OCI-LY1 (cell line): Measurements from ENCODE around the gene CYSRT1.
A peak's percentile ranks its signal among the peaks of the same experiment; 100 is the strongest.

Experiments used
- H2AFZ ChIP-seq: fragments of 200-600 bp; sonication (generic), shearing (Covaris generic); 2 replicates; pipeline ENCODE4 v1.6.0; 2014; ENCODE audit warnings: antibody characterized with exemption, mild to moderate bottlenecking, low read length
- H3F3A ChIP-seq: fragments of 200-600 bp; sonication (generic), shearing (Covaris generic); 2 replicates; pipeline ENCODE4 v1.6.0; 2014; ENCODE audit warnings: mild to moderate bottlenecking, antibody characterized with exemption, low read length, moderate library complexity; ENCODE audit not compliant: insufficient read depth
- H3K27ac ChIP-seq: fragments of 200-600 bp; sonication (generic); 2 replicates; pipeline ENCODE4 v1.5.1; 2014; ENCODE audit warnings: low read length, mixed run types, mild to moderate bottlenecking, low read depth; ENCODE audit not compliant: poor library complexity, severe bottlenecking
- H3K27me3 ChIP-seq: fragments of 200-600 bp; sonication (generic); 2 replicates; pipeline ENCODE4 v1.6.0; 2014; ENCODE audit warnings: antibody characterized with exemption, mild to moderate bottlenecking, low read length, moderate library complexity; ENCODE audit not compliant: insufficient read depth
- H3K36me3 ChIP-seq: fragments of 200-600 bp; sonication (generic); 2 replicates; pipeline ENCODE4 v1.6.1; 2014; ENCODE audit warnings: mild to moderate bottlenecking, antibody characterized with exemption, low read length, moderate library complexity, mixed read lengths; ENCODE audit not compliant: insufficient read depth
- H3K4me1 ChIP-seq: fragments of 200-600 bp; sonication (generic); 2 replicates; pipeline ENCODE4 v1.5.1; 2014; ENCODE audit warnings: mild to moderate bottlenecking, low read length, moderate library complexity; ENCODE audit not compliant: insufficient read depth, severe bottlenecking
- H3K4me2 ChIP-seq: fragments of 200-600 bp; sonication (generic), shearing (Covaris generic); 2 replicates; pipeline ENCODE4 v1.6.1; 2014; ENCODE audit warnings: low read length
- H3K4me3 ChIP-seq: fragments of 200-600 bp; sonication (generic); 2 replicates; pipeline ENCODE4 v1.5.1; 2014; ENCODE audit warnings: low read length, low read depth, mild to moderate bottlenecking, mixed read lengths; ENCODE audit not compliant: poor library complexity, severe bottlenecking
- H3K79me2 ChIP-seq: fragments of 200-600 bp; shearing (Covaris generic); 2 replicates; pipeline ENCODE4 v1.6.1; 2016; ENCODE audit warnings: mixed run types, low read length, mixed read lengths; ENCODE audit not compliant: insufficient read depth
- H3K9ac ChIP-seq: fragments of 200-600 bp; sonication (generic), shearing (Covaris generic); 2 replicates; pipeline ENCODE4 v1.6.1; 2014; ENCODE audit warnings: mild to moderate bottlenecking, low read length, mixed read lengths
- H3K9me2 ChIP-seq: fragments of 200-600 bp; sonication (generic), shearing (Covaris generic); 2 replicates; pipeline ENCODE4 v1.6.1; 2014; ENCODE audit warnings: low read depth, mild to moderate bottlenecking, low read length, mixed read lengths
- H3K9me3 ChIP-seq: fragments of 200-600 bp; shearing (Covaris generic); 2 replicates; pipeline ENCODE4 v1.6.1; 2014; ENCODE audit warnings: low read length, mixed read lengths
- H4K20me1 ChIP-seq: fragments of 200-600 bp; sonication (generic), shearing (Covaris generic); 2 replicates; pipeline ENCODE4 v1.6.0; 2016; ENCODE audit warnings: mild to moderate bottlenecking, low read length; ENCODE audit not compliant: insufficient read depth
- CTCF ChIP-seq: fragments of 200-600 bp; sonication (generic), shearing (Covaris generic); IDR thresholded peaks from 2 replicates; pipeline ENCODE4 v1.5.1; 2017; ENCODE audit warnings: mild to moderate bottlenecking, antibody characterized with exemption, low read length, moderate library complexity, mixed read lengths
- EZH2 ChIP-seq: fragments of 200-600 bp; sonication (generic), shearing (Covaris generic); IDR thresholded peaks from 2 replicates; pipeline ENCODE4 v1.8.0; 2017; ENCODE audit warnings: borderline replicate concordance, mixed run types, mild to moderate bottlenecking, antibody characterized with exemption, low read length, moderate library complexity, mixed read lengths

The CYSRT1 gene

GRCh38 chr9:137254624-137255447, 29.9 kb downstream of the CYSRT1 start, which contains the start of gene NELFB:
NELFB (plus strand) TSS chr9:137255327.
- Histone ChIP-seq H3K27me3 (no peaks in the 10 kb centered on the region; the same call in 1 of the 2 replicates), H2AFZ (0 out of 2 replicates have a peak within 1 kb of the TSS, but pooled peaks have one; percentile 22), H3K9me2 (no peaks in the 10 kb centered on the region), H3K27ac (no peak within 1 kb of the TSS), H3K9ac (peak within 1 kb of the TSS; percentile 89), H3F3A (no peaks in the 10 kb centered on the region), H3K79me2 (no peaks in the 10 kb centered on the region), H3K4me2 (peak within 1 kb of the TSS; percentile 88), H3K36me3 (peaks cover 10% of the 10 kb centered on the region), H3K4me1 (peaks cover 46% of the 10 kb centered on the region), H3K4me3 (peak within 1 kb of the TSS; percentile 90), H4K20me1 (no peaks in the 10 kb centered on the region), H3K9me3 (no peaks in the 10 kb centered on the region)
- no peak for TF ChIP-seq CTCF
- no peak for TF ChIP-seq EZH2

- H3K27me3 ChIP-seq = no peaks in the 10 kb centered on the region; the same call in 1 of the 2 replicates
- no peak overlapping the region for H3K27ac ChIP-seq
- peaks cover 10% of the 10 kb centered on the region for H3K36me3 ChIP-seq
- H3K4me2 ChIP-seq = peak overlapping the region; percentile 88
- no peak for TF ChIP-seq EZH2
- H3K4me3 ChIP-seq = peak overlapping the region; percentile 90
- peaks cover 46% of the 10 kb centered on the region for H3K4me1 ChIP-seq
- H3K9me2 ChIP-seq = no peaks in the 10 kb centered on the region
- H2AFZ ChIP-seq = no peak overlapping the region
- no peaks in the 10 kb centered on the region for H4K20me1 ChIP-seq
- no peaks in the 10 kb centered on the region for H3F3A ChIP-seq
- peak overlapping the region; percentile 89 for H3K9ac ChIP-seq
- no peaks in the 10 kb centered on the region for H3K79me2 ChIP-seq
- no peaks in the 10 kb centered on the region for H3K9me3 ChIP-seq
Observed at GRCh38 chr9:137255448-137256114, 30.6 kb downstream of the CYSRT1 start.

- Histone ChIP-seq H3K27me3 (no peaks in the 10 kb centered on the region; the same call in 1 of the 2 replicates), H3K4me3 (peak overlapping the region; percentile 90), H3F3A (no peaks in the 10 kb centered on the region), H3K27ac (no peak overlapping the region), H4K20me1 (no peaks in the 10 kb centered on the region), H3K36me3 (peaks cover 10% of the 10 kb centered on the region), H3K79me2 (no peaks in the 10 kb centered on the region), H3K9me2 (no peaks in the 10 kb centered on the region), H3K9me3 (no peaks in the 10 kb centered on the region), H3K4me1 (peaks cover 46% of the 10 kb centered on the region), H2AFZ (no peak overlapping the region), H3K9ac (peak overlapping the region; percentile 89), H3K4me2 (peak overlapping the region; percentile 88)
- no peak for TF ChIP-seq CTCF
- TF ChIP-seq EZH2 = no peak
Observed at GRCh38 chr9:137256362-137256761, 31.4 kb downstream of the CYSRT1 start.
